ENCODE measurements around the gene IQSEC1.

Gene IQSEC1

DNA sequence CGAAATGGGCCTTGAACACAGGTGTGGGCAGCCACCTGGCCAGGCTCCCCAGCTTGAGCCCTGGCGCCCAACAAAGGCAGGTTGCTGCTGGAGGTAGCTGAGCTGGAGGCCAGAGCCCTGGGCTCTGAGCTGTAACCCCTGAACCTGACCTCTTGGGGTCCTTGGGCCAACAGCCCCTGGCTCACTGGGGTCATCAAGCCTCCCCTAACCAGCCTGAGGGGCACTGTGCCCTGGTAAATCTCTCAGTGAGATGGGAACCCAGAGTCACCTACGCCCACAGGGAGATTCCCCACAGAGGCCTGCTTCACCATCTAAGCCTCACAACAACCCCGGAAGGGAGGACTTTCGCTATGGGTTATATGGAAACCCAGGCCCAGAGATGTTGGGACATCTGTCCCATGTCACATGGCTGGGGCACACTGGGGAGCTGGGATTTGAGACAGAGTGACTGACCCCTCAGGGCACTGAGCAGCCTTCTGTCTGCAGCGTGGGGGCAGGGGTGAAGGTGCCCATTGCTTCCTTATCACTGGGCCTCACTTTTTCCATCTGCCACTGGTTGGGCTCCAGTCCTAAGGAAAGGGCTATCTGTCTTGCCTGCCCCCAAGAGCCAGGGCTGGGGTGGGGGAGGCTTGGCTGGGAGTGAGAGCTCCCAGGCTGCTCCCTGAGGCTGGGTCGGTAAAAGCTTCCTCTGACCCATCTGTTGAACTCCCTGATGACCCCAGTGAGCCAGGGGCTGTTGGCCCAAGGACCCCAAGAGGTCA is 59.1 kb downstream of the IQSEC1 start:
- DNase-seq, result no peak

DNA sequence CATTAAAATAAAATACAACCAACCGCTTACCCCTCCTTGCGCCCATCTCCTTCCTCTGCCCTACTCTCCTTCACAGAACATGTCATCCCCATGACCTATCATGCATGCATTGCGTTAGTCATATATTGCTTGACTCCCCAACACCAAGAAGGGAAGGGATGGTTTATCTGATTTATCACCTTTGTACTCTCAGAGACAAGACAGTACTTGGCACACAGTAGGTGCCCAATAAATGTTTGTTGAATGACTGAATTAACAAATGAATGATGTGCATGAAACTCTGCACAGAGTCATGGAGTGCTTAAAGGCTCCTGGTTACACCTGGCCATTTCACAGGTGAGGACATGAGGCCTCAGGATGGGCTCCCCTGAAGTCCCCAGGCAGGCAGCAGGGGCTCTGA is 59.7 kb downstream of the IQSEC1 start:
- no peak for DNase-seq

DNA sequence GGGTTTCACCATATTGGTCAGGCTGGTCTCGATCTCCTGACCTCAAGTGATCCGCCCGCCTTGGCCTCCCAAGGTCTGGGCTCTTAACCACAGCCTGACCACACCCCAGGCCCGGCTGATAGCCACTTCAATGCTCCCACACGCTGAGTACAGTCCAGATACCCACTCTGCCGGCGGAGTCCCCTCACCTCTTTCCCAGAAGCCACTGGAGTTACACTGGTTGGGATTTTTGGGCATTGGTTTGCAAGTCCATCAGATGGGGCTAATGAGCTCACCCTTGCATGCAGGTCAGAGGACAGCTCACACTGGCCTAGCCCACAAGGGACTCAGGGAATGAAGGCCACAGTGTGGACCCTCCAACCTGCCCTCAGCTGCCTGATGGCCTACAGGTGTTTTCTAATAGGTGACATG is 60.1 kb downstream of the IQSEC1 start:
- DNase-seq, result no peak

DNA sequence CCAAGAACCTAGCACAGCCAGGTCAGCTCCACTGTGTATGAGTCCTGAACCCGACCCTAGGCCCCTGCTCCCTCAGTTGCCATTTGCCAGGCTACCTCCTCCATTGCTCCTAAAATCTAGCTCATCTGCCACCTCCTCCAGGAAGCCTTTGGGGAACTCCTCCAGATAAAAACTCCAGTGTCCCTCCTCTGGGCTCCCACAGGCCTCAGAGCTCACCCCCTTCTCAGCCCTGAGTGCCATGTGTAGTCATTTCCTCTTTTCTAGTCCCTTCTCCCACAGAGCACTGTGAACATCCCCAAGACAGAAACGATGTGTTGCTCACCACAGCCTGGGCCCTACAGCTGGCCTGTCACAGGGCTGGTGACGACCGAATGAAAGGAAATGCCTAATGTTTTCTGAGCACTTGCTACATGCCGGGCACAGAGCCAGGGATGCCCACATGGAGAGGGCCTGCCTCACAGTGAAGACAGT is 61.0 kb downstream of the IQSEC1 start:
- DNase-seq, result no peak

DNA sequence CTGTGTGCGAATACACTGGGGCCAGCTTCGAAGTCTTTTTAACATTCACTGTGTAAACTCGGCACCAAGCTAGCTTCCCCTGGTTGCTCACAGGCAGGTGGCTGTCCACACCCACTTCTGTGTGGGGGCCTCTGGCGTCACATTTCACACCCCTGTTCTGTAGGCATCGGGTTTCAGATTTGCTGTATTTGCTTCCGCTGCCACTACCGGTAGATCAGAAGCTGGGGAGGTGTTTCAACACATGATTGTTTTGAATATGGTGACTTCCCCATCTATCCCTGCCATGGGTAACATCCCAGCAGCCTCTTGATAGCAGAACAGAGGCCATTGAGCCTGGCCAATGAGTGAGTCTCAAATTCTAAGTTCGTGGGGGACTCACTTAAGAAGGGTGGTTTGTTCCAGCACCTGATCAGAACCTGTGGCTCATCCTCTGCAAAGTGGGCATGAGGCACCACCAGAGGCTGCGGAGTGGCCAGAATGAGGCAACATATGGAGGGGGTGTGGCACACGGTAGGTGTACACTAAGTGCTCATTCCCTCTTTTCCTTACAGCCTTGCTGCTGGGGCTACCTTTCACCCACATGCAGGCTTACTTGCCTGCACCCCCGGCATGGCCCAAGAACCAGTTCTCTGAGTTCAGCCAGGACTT is 61.5 kb downstream of the IQSEC1 start:
- DNase-seq, result no peak

DNA sequence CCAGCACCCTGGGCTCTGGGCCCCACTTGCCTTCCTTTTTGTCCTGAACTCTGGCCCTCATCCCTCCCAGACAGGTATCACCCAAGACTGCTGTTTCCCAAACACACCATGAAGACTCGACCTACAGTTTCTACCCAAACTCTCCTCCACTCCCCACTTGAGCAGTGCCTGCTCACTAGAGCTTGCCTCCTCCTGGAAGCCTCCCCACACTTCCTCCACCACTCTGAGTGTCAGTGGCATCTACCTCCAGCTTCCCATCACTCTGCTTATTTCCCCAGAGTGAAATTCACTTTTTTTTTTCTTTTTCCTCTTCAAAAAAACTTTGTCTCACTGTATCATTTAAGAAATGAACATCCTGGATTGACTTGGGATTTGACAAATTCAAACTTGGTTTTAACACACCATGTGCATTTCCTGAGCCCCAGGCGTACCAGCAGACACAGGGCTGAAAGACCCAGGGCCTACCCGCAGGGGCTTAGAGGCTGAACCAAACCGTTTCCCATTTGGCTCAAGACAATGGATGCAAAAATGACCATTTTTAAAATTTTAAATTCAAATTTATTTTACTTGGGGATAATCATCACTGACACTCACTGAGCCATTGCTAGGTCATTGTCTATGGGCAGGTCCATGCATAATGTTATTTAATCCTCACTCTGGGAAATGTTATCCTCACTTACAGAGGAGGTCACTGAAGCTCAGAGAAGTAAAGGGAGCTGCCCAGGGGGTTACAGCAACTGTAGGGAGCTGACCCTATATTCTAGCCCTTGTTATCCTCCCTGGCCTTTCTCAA is 62.3 kb downstream of the IQSEC1 start:
- DNase-seq, result no peak

DNA sequence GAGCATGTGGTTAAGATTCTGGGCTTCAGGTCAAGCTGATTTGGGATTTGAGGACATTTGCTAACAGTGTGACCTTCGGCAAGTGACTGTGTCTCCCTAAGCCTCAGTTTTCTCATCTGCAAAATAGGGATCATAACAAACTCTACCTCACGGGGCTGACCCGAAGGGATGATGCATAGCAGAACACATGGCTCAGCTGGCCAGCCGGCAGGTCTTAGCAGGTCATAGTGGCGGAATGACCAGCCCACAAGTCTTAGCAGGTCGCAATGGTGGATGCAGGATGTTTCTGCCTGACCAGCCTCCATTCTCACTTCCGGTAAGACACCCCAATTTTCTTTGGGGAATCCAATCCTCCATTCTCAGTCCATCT is 63.3 kb downstream of the IQSEC1 start:
- DNase-seq, result no peak

DNA sequence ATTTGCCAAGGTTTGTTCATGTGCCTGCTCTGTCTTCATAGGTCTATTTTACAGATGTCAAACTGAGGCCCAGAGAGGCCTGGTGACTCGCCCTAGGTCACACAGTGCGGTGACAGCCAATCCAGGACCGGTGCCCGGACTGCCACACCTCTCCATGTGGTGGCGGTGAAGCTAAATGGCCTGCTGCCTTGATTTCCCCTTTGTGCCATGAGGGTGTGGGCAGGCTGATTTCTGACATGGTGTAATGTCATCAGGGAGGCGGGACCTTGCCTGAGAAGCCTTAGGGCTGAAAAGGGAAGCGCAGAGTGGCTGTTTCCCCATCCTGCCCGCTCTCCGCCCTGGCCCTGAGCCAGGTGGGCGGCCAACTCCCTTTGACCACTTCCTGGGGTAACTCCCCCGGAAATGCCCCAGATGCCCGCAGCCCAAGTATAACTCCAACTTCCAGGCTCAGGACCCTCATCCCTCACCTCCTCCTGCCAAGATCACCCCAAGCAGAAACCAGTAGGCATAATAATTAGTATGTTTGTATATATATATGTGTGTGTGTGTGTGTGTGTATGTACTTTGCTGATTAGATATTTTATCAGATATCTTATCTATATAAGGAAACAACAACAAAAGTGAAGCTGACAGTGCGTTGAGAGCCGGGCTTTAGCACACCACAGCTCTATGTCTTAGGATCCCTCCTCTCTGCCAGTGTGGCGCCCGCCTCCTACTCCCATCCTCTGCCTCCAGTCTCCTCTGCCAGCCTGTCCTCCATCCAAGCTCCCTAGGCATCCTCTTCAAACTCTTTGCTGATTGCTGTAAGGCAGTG is 63.9 kb downstream of the IQSEC1 start:
- DNase-seq, result no peak

DNA sequence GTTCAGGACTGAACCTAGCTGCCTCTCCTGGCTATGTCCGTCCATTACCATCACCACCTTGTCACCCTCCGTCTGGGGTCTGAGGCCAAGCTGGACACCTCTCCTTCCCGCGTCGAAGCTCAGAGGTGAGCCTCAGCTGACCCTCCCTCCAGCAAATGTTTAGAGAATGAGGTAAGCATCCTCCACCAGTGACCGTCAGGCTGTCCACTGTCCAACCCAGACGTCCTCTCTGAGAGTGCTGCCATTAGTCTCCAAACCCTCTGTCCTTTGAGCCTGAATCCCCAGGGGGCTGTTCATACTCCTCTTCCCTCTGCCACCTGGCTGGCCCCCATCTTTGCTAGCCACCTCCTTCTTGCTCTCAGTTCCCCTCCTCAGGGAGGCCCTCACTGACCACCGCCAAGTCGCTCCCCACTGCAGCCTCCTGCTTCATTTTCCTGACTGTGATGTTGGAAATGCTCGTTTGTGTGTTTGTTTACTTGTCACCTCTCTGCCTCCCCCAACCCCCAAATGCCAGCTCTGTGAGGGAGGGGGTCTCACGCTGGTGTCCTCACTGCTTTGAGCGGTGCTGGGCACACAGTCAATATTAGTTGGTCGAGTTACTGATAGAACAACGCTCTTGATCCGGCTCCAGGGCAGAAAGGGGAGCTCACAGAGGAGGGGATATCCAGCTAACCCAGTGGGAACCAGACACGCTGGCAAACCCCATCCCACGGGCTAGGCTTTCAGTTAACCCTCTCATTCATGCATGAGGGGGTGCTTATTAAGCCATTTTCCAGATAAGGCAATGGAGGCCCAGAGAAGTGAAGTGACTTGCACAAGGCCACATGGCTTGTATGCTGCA is 64.9 kb downstream of the IQSEC1 start:
- no peak for DNase-seq

DNA sequence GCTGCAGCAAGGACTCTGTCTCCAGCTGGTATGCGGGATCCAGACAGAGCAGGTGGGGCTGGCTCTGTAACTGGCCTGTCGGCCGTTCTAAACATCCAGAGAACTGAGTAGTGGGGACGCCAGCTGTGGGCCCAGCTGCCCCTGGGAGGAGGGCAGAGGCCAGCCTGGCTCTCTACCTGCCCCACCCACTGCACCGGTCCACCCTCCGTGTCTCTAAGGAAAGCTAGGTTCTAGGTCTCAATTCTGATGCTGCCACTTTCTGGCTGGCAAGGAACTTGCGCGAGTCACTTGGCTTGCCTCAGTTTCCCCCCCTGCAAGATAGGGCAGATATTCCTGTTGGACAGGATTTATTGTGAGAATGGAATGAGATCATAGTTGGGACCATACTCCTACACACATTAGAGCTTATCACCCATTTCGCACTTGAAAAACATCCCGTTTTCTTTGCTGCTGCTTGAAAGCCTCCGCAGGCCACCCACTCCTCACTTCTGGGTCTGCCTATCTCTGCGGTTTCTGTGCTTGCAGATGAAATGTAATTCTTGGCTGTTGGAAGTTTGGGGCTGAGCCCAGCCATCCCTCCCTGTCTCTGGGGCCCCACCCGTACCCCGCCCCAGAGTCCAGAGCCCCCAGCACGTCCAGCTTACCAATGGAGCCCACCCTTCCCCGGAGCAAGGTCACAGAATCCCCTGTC is 65.8 kb downstream of the IQSEC1 start:
- no peak for DNase-seq

DNA sequence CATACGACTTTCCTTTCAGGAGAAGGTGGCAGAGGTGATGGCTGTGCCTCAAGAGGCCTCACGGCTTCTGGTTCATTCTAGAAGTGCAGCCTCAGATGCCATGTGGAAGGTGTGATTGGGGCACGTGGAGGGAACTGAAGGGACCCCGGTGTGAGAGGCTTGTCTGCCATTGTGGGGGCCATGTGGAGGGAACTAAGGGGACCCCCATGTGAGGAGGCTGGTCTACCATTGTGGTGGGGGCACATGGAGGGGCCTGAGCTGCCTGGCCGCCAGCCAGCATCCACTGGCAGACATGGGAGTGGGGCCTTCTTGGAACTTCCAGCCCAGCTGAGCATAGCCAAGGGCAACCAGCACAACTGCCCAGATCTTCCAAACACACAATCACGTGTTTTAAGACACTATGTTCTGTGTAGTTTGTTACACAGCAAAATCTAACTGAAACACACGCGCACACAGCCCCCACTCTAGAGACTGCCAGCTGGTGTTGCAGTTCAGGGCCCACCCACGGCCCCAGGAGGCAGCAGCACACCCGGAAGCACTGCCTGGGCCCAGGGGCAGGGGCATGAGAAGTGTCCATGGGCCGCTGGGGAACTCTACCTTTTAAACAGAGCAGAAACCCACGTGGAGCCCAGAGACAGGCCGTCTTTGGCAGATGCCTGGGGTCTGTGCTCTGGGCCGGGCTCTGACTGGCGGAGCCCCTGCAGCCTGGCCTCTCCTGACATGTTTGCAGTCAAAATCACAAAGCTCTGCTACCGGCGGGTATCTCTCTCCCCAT is 66.8 kb downstream of the IQSEC1 start:
- no peak for DNase-seq

DNA sequence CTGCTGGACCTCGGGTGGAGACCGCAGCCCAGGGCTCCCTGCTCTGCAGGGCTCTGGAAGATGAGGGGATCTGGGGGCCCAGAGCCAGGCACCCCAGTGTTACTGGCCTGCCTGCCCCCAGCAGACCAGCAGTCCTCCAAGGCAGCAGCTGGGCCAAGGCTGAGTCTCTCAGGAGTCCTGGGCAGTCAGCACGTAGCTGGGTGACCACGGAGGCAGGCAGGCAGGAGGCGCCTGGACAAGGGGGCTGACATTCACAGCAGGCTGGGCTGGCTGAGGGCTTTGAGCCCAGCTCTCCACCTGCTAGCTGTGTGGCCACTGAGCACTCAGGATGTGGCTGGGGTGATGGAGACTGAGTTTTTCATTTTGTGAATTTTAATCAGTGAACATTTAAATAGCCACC is 67.9 kb downstream of the IQSEC1 start:
- DNase-seq, result no peak

DNA sequence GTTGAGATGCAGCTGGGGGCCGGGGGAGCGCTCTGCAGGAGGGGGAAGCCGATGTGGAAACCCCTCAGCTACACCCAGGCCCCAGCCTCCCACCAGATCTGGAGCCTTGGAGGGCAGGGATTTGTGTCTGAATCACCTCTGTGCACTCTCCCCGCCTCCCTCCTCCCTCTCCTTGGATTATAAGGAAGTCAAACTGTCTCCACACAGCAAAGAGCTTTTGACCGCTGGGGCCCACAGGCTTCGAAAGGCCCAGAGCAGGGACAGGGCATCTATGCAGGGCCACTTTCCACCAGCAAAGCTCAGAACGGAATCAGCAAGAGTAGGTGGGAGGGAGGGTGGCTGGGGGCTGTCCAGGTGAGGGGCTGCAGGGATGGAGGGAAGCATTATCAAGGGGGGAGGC is 68.9 kb downstream of the IQSEC1 start:
- DNase-seq, result no peak

DNA sequence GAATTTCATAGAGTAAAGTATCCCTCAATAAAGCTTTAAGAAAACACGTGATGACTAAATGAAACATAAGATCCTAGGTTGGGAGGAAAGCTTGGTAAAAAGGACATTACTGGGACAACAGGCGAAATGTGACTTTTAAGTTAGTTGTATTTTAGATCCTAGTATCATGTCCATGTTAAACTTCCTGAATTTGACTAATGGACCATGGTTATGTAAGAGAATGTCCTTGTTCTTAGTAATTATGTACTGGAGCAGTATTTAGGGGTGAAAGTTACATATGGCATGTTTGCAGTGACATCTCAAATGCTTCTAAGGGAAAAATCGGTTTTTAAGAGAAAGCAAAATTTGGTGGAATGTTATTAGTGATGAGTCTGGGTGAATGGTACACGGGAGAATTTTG is 69.6 kb downstream of the IQSEC1 start:
- DNase-seq, result no peak

DNA sequence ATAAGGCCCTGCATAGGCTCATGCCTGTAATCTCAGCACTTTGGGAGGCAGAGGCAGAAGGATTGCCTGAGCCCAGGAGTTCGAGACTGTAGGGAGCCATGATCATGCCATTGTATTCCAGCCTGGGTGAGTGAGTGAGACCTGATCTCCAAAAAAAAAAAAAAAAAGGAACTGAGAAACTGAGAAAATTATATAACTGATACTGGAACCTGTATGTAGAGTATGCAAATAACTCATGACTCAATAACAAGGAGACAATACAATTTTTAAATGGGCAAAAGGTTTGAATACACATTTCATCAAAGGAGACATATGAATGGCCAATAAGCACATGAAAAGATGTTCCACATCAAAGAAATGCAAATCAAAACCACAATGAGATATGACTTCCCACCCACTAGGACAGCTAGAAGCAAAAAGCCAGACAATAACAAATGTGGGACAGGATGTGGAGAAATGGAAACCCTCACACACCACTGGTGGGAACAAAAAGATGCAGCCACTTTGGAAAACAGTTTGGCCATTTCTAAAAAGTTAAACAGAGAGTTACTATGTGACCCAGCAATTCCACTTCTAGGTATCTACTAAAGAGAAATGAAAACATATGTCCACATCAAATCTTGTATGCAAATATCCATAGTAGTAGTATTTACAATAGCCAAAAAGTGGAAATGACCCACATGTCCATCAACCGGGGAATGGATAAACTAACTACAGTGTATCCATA is 70.7 kb downstream of the IQSEC1 start:
- no peak for DNase-seq

DNA sequence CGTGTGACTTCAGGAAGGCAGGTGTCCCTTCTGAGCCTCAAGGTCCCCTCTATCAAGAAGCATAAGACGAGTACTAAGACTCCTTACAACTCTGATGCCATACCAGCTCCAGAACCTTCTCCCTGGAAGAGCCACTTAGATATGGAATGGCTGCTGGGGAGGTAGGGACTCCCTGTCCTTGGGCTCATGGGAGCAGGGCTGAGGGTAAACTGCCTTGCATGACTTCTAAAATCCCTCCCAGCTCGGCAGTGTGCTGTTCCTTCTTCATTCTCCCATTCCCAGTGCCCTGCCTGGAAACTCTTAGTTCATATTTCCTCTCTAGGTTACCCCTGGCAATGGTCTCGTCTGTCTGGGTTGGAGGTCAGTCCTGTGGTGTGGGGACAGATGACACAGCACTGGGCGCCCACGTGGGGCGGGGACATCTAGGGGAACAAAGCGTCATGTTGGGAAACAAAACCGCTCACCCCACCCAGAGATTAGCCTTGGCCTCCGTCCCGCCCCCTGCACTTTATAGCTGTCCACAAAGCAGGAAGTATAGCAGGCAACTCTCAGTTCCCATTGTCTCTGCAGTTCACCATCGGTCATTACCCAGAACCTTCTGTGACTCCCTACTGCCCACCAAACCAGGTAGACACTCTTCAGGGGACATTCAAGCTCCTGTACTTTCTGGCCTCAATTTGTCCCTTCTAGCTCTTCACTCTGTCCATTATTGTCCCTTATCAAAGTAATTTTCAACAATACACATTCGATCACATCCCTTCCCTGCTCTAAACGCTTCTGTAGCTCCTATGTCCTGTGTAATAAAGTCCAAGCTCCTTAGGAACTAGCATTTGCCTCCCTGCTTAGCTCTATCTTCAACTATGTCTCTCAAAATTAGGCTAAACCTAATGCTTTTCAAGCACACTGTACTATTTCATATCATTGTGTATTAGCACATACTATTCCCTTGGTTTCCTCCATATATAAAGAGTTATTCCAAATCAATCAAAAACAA is 73.8 kb downstream of the IQSEC1 start:
- no peak for DNase-seq

DNA sequence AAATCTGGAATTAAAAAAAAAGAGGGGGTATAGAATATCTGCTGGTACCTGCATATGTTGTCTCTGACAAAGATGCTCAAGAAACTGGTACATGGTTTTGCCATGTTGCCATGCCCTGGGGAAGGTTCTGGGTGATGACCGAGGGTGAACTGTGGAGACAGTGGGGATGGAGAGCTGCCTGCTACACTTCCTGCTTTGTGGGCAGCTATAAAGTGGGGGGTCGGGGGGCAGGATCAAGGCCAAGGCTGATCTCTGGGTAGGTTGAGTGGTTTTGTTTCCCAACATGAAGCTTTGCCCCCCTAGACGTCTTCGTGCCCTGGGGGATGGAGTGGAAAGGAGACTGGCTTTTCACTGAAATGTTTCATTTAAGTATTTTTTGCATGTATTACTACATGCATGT is 74.6 kb downstream of the IQSEC1 start:
- DNase-seq, result no peak

DNA sequence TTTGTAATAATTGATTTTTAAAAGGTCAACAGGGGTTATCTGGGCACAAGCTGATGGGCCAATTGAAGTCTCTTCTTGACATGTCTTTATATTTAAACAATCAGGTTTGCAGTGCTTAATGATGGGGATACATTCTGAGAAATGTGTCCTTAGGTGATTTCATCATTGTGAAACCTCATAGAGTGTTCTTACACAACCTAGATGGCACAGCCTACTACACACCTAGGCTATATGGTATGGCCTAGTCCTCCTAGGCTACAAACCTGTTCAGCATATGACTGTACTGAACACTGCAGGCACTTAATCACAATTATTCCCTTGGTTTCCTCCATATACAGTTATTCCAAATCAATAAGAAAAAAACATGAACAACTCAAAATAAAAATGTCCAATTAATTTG is 75.8 kb downstream of the IQSEC1 start:
- no peak for DNase-seq

DNA sequence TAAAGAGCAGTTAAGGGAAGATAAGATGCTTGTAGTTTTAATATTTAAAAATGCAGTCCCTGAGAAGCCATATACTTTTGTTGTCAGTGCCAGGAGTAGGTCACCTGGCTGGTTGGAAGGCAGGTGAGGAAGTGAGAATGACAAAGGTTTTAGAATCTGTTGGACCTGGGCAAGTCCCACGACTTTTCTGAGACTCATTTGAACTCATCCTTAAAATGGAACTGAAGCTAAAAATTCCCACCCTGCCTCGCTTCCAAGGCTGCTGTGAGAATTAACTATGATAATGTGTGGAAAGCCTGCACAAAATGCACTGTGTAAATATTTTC is 77.1 kb downstream of the IQSEC1 start:
- DNase-seq, result no peak

Data from NCI-H1930 (cell line).